GM12878 (cell line): ENCODE measurements around the gene MMP7. TPM values are rescaled to one million over a fixed set of nuclear protein-coding genes. Genes with fewer than 3 reads are reported as not detected.

Experiments used
- ATAC-seq: fragments of 200-7000 bp; cut with Tn5 transposase; 3 replicates; pipeline ENCODE4 v1.9.1; 2020; ENCODE audit warnings: mild to moderate bottlenecking, moderate library complexity
- BruUV-seq: library from RNA; stranded (reverse); fragments of 400-500 nt; replicated peaks from 2 replicates; lab custom pipeline; 2021; lab: Mats Ljungman, UMichigan
- CTCF ChIA-PET: fragments of 300-600 bp; sonication (Branson Sonifier 250); formaldehyde crosslinking; extraction: SDS; loops from one replicate; lab custom pipeline; 2021; ENCODE audit warnings: inconsistent platforms; lab: Yijun Ruan, JAX
- POLR2A ChIA-PET: fragments of 350-600 bp; formaldehyde crosslinking; extraction: SDS; loops from one replicate; lab custom pipeline; 2021; ENCODE audit warnings: inconsistent platforms; lab: Charles Lee
- RAD21 ChIA-PET: fragments of 300-600 bp; sonication (Branson Sonifier 250); formaldehyde crosslinking; loops from one replicate; lab custom pipeline; 2023; ENCODE audit warnings: antibody characterized with exemption; ENCODE audit not compliant: unreplicated experiment; lab: Charles Lee
- SMC1A ChIA-PET: fragments of 300-600 bp; sonication (Branson Sonifier 250); formaldehyde crosslinking; loops from one replicate; lab custom pipeline; 2023; ENCODE audit not compliant: unreplicated experiment, uncharacterized antibody; lab: Charles Lee
- DNase-seq: peaks from one replicate; pipeline ENCODE4 v3.0.0-alpha.2; 2011; ENCODE audit warnings: low read depth, low spot score
- FAIRE-seq: peaks from 3 replicates; lab custom pipeline; 2011; peaks lifted over from hg19 to GRCh38; lab: Jason Lieb, UNC
- H2AFZ ChIP-seq: 2 replicates; pipeline ENCODE4 v1.6.0; 2011; ENCODE audit warnings: low read depth, low read length, control low read depth; ENCODE audit not compliant: control insufficient read depth
- H3K27ac ChIP-seq: 2 replicates; pipeline ENCODE4 v1.5.1; 2011; ENCODE audit warnings: control low read depth; ENCODE audit not compliant: control insufficient read depth, insufficient read depth
- H3K27me3 ChIP-seq, 2 experiments: replicated peaks in 1 of 2; 2 replicates each; pipeline versions ENCODE4 v1.6.0 to v1.6.1; 2011; ENCODE audit warnings: low read length in 1 of 2; ENCODE audit not compliant: control insufficient read depth in 2 of 2, insufficient read depth in 2 of 2
- H3K36me3 ChIP-seq, 2 experiments: 2 replicates each; pipeline ENCODE4 v1.5.1; 2011; ENCODE audit warnings: low read length in 1 of 2; ENCODE audit not compliant: control insufficient read depth in 2 of 2, insufficient read depth in 2 of 2
- H3K4me1 ChIP-seq: 2 replicates; pipeline ENCODE4 v1.6.1; 2011; ENCODE audit warnings: mild to moderate bottlenecking, low read length, moderate library complexity, mixed read lengths; ENCODE audit not compliant: control insufficient read depth, insufficient read depth
- H3K4me2 ChIP-seq: 2 replicates; pipeline ENCODE4 v1.6.0; 2011; ENCODE audit warnings: control low read depth; ENCODE audit not compliant: control insufficient read depth, insufficient read depth
- H3K4me3 ChIP-seq: fragments of 200-600 bp; sonication (generic); 2 replicates; pipeline ENCODE4 v1.5.1; 2016
- H3K79me2 ChIP-seq: 2 replicates; pipeline ENCODE4 v1.6.0; 2011; ENCODE audit warnings: low read length; ENCODE audit not compliant: control insufficient read depth, insufficient read depth
- H3K9ac ChIP-seq: 2 replicates; pipeline ENCODE4 v1.8.0; 2011; ENCODE audit warnings: low read length, control low read depth, mixed read lengths; ENCODE audit not compliant: control insufficient read depth, insufficient read depth
- H3K9me3 ChIP-seq: replicated peaks from 3 replicates; pipeline ENCODE4 v1.5.1; 2011; ENCODE audit warnings: mild to moderate bottlenecking, low read length; ENCODE audit not compliant: control insufficient read depth, insufficient read depth
- H4K20me1 ChIP-seq: 2 replicates; pipeline ENCODE4 v1.6.0; 2011; ENCODE audit not compliant: control insufficient read depth, insufficient read depth
- CREM ChIP-seq: IDR thresholded peaks from 2 replicates; pipeline ENCODE4 v1.6.1; 2014; ENCODE audit warnings: antibody characterized with exemption, low read depth
- MTA2 ChIP-seq: fragments of 450-650 bp; IDR thresholded peaks from 2 replicates; pipeline ENCODE4 v1.6.1; 2016; ENCODE audit warnings: low read depth, mild to moderate bottlenecking, moderate library complexity
- SIX5 ChIP-seq: IDR thresholded peaks from 2 replicates; pipeline ENCODE4 v1.6.1; 2011; ENCODE audit warnings: mild to moderate bottlenecking, low read depth, low read length, moderate library complexity; ENCODE audit not compliant: severe bottlenecking
- ZBTB11 ChIP-seq: fragments of 450-650 bp; formaldehyde crosslinking; IDR thresholded peaks from 2 replicates; pipeline ENCODE4 v1.5.0; 2022; ENCODE audit warnings: mild to moderate bottlenecking, missing genetic modification characterization
- WGBS: methylation state at CpG from one replicate; pipeline ENCODE4 v1.1.6; 2016; ENCODE audit warnings: low lambda C conversion rate; ENCODE audit not compliant: insufficient replicate concordance, insufficient coverage; ENCODE audit errors: missing lambda C conversion rate; 5-methylcytosine and 5-hydroxymethylcytosine counted together
- in situ Hi-C: fragments of 300-500 bp; cut with MboI; formaldehyde crosslinking; loops from 9 replicates; pipeline ENCODE4 v1.14.3; 2018; ENCODE audit warnings: mixed read lengths
- intact Hi-C: fragments of 100-400 bp; cut with micrococcal nuclease; formaldehyde crosslinking; loops from one replicate; pipeline ENCODE4 v1.14.2; 2022; ENCODE audit not compliant: unreplicated experiment
- polyA plus RNA-seq, 11 experiments: library from polyadenylated mRNA; depleted of rRNA in 4 of 11; unstranded in 6 of 11; stranded (reverse) in 5 of 11; fragments of >200 nt; fragmentation: Nextera tagmentation in 4 of 11; fragmentation: Illumina TruSeq in 1 of 11; extraction: Ambion mirVana in 4 of 11; extraction: Trizol in 1 of 11; gene quantifications; 1 replicate in 1 of 11; 2 replicates in 10 of 11; pipeline versions ENCODE4 v1.2.1 to v1.2.3, GENCODE V29; 2011 to 2016; ENCODE audit warnings: inconsistent platforms in 2 of 11, missing spikeins in 2 of 11, low read depth in 1 of 11
- total RNA-seq, 4 experiments: library from RNA; depleted of rRNA in 3 of 4; stranded (reverse); fragments of >200 nt in 3 of 4; fragmentation: Illumina TruSeq in 1 of 4; extraction: Trizol in 1 of 4; gene quantifications; 2 replicates each; pipeline versions ENCODE4 v1.2.1 to v1.2.3, GENCODE V29; 2013 to 2021
- TF ChIP-seq, protein P1 (sequence below): IDR thresholded peaks from 2 replicates; pipeline ENCODE4 v1.6.1; 2012; ENCODE audit warnings: low read depth, low read length, improper control_type of control experiment

The MMP7 gene
- total and polyA plus RNA-seq, 10 of the 15 experiments (the other 5 are each of a cell fraction or from before 2014, with no cell fraction given), result 0.63 to 18.0 (median 1.1) TPM

DNA sequence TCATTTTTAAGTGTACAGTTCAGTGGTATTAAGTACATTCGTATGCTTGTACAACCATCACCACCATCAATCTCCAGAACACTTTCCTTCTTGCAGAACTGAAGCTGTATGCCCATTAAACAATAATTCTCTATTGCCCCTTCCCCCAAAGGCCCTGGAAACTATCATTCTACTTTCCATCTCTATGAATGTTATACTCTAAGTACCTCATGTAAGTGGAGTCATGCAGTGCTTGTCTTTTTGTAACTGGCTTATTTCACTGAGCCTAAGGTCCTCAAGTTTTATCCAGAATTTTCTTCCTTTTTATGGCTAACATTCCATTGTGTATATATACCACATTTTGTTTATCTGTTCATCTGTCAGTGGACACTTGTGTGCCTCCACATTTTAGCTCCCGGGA, 29.7 kb downstream of the MMP7 start:
- H3K4me2 ChIP-seq, result no peak overlapping the region
- in situ Hi-C loops (no loop called here), intact Hi-C loops (no loop called here)
- POLR2A ChIA-PET, result no interaction called here
- BruUV-seq, result no TSS peak
- RAD21 ChIA-PET, result interaction anchor here (1.0 to 5.0 kb wide), 6 partner anchors 18 to 166 kb away, joined by 3 to 37 read pairs (median 3); no protein-coding TSS in a partner anchor
- DNase-seq, result no peak
- H4K20me1 ChIP-seq, result no peaks in the 10 kb centered on the region
- H3K79me2 ChIP-seq, result no peaks in the 10 kb centered on the region
- 0 out of 4 replicates have a peak, but pooled peaks cover 0 to 3% of the 10 kb centered on the region in 2 experiments for H3K27me3 ChIP-seq
- no peaks in the 10 kb centered on the region for H3K4me1 ChIP-seq
- H3K9ac ChIP-seq, result no peak overlapping the region
- H3K36me3 ChIP-seq, result no peaks in the 10 kb centered on the region
- no peak overlapping the region for H3K27ac ChIP-seq
- WGBS, result 92% methylated on average over 2 of the region's 2 CpGs
- SMC1A ChIA-PET, result interaction anchor here (0.9 to 3.8 kb wide), 12 partner anchors 8 to 221 kb away, joined by 3 to 46 read pairs (median 6); no protein-coding TSS in a partner anchor
- TF ChIP-seq ZBTB11 (CRISPR knock-in tag) (no peak), CREM (no peak), SIX5 (no peak), MTA2 (no peak)
- TF ChIP-seq, protein P1, sequence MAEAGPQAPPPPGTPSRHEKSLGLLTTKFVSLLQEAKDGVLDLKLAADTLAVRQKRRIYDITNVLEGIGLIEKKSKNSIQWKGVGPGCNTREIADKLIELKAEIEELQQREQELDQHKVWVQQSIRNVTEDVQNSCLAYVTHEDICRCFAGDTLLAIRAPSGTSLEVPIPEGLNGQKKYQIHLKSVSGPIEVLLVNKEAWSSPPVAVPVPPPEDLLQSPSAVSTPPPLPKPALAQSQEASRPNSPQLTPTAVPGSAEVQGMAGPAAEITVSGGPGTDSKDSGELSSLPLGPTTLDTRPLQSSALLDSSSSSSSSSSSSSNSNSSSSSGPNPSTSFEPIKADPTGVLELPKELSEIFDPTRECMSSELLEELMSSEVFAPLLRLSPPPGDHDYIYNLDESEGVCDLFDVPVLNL, result no peak
- TF ChIP-seq, all 136 proteins: peak for 0
- FAIRE-seq (no peak), ATAC-seq (no peak)
- no peaks in the 10 kb centered on the region for H3K9me3 ChIP-seq
- no peak overlapping the region for H3K4me3 ChIP-seq
- H2AFZ ChIP-seq, result no peak overlapping the region
- CTCF ChIA-PET, result interaction anchor here (1.5 to 4.5 kb wide), 7 partner anchors 108 to 212 kb away, joined by 3 to 71 read pairs (median 15); no protein-coding TSS in a partner anchor
